NCI-H2107 treated with DMSO at 0.1 percent for 48 hours (cell line): ENCODE measurements around the gene ACTL6A.
"Not testable (repeated sequence)": the region's sequence is repeated elsewhere in the genome, so short reads cannot be mapped to it uniquely, and the experiment has no call there.

Source experiments
- DNase-seq: peaks from one replicate; lab custom pipeline; 2025; ENCODE audit not compliant: unreplicated experiment; lab: John Stamatoyannopoulos, UW

ACTL6A gene

GRCh38 chr3:179562591-179563270 is at the start of gene ACTL6A:
Gene ACTL6A, plus strand, starts transcription at chr3:179562926. Its CDS starts 167 bp downstream, at chr3:179563093.
- peak; percentile 100 for DNase-seq

- DNase-seq = no peak
These were observed 48.9 kb upstream of the ACTL6A start for GRCh38 chr3:179513862-179514261.

- DNase-seq = not testable (repeated sequence)
These were observed 46.1 kb upstream of the ACTL6A start for GRCh38 chr3:179516461-179517251.

- no peak for DNase-seq
These were observed 36.2 kb upstream of the ACTL6A start for GRCh38 chr3:179526482-179526881.

GRCh38 chr3:179526989-179527391 is 35.7 kb upstream of the ACTL6A start:
- no peak for DNase-seq

GRCh38 chr3:179528772-179529171 is 34.0 kb upstream of the ACTL6A start:
- DNase-seq = peak; percentile 86

- DNase-seq = no peak
These were observed 31.1 kb upstream of the ACTL6A start for GRCh38 chr3:179531576-179531975.

- DNase-seq = no peak
These were observed 29.5 kb upstream of the ACTL6A start for GRCh38 chr3:179533274-179533673.

- DNase-seq = no peak
These were observed 26.5 kb upstream of the ACTL6A start for GRCh38 chr3:179536256-179536655.

GRCh38 chr3:179541094-179541493 is 21.6 kb upstream of the ACTL6A start:
- no peak for DNase-seq

GRCh38 chr3:179541596-179541995 is 21.1 kb upstream of the ACTL6A start:
- no peak for DNase-seq

GRCh38 chr3:179542375-179542774 is 20.4 kb upstream of the ACTL6A start:
- no peak for DNase-seq

GRCh38 chr3:179544981-179545645 is 17.6 kb upstream of the ACTL6A start:
- DNase-seq = no peak

GRCh38 chr3:179546814-179547241 is 15.9 kb upstream of the ACTL6A start:
- DNase-seq = no peak

- no peak for DNase-seq
These were observed 11.2 kb upstream of the ACTL6A start for GRCh38 chr3:179551349-179552105.

- DNase-seq = peak; percentile 75
These were observed 3.9 kb upstream of the ACTL6A start for GRCh38 chr3:179558742-179559364.

GRCh38 chr3:179560791-179561190 is 1.9 kb upstream of the ACTL6A start:
- DNase-seq = no peak

GRCh38 chr3:179563271-179563783 is 601 bp downstream of the ACTL6A start:
- DNase-seq = peak; percentile 76

- no peak for DNase-seq
These were observed 2.8 kb downstream of the ACTL6A start for GRCh38 chr3:179565496-179565895.

- no peak for DNase-seq
These were observed 18.3 kb downstream of the ACTL6A start for GRCh38 chr3:179580992-179581391.
